Loucy (cell line): ENCODE measurements around the gene ERFL.

ENCODE experiments used
- CTCF ChIP-seq: fragments of 200-600 bp; sonication (generic); conservative IDR thresholded peaks from 2 replicates; pipeline ENCODE4 v1.5.1; 2014; ENCODE audit warnings: mild to moderate bottlenecking, antibody characterized with exemption, low read length
- EZH2phosphoT487 ChIP-seq: fragments of 200-600 bp; IDR thresholded peaks from 2 replicates; pipeline ENCODE4 v1.6.1; 2018; ENCODE audit warnings: antibody characterized with exemption, mild to moderate bottlenecking, moderate library complexity, borderline replicate concordance

- TF ChIP-seq CTCF (no peak), EZH2phosphoT487 (no peak)
These were observed 57.8 kb downstream of the ERFL start for GRCh38 chr19:41870401-41870873.
